ENCODE results near the gene TNFAIP8L1.

The TNFAIP8L1 gene

DNA sequence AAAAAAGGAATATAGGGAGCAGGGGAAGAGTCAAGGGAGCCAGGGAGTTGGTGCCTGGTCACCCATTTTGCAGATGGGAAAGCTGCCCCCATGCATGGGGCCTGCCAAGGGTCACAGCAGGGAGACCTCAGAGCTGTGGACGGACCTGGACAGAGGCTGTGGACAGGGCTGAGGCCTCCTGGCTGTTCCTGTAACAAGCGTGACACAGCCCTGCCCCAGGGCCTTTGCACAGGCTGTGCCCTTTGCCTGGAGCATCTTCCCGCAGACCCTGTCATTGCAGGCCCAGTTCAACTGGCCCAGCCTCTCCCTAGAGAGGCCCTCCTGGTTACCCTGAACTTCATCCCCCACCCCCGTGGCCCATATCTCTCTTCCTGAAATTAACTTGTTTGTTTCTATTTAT lies 6.4 kb downstream of the TNFAIP8L1 start:
- CTCF ChIA-PET, result no interaction called here
- POLR2A ChIA-PET, result interaction anchor here (0.7 kb wide), 1 partner anchor 9 kb away, joined by 4 read pairs; no protein-coding TSS in a partner anchor
- Histone ChIP-seq H3K36me3 (ENCODE audit: control insufficient read depth in 2 of 2, insufficient read depth in 1 of 2, low read length in 2 of 2) (peaks cover 0 to 5% of the 10 kb centered on the region in 2 experiments; a peak in 1 of 3 replicates), H3K9me3 (ENCODE audit: control insufficient read depth, insufficient read depth, low read depth, low read length) (no peaks in the 10 kb centered on the region), H3K4me1 (ENCODE audit: control insufficient read depth, insufficient read depth, low read length) (no peaks in the 10 kb centered on the region), H3K27ac (ENCODE audit: extremely low read depth, low read depth, low read length) (no peak overlapping the region), H3K4me3 (ENCODE audit: low read depth, low read length) (no peak overlapping the region)
- TF ChIP-seq ZNF48 (tag by site-specific recombination; IDR thresholded peaks at IDR 0.05) (no peak), ZNF623 (tag by site-specific recombination; IDR thresholded peaks at IDR 0.05) (peak; percentile 100), KLF8 (tag by site-specific recombination; IDR thresholded peaks at IDR 0.05) (peak; percentile 25; the same call in 1 of the 2 replicates), ZBTB20 (tag by site-specific recombination; IDR thresholded peaks at IDR 0.05) (no peak), ZNF16 (tag by site-specific recombination; IDR thresholded peaks at IDR 0.05; ENCODE audit: low read depth) (no peak), ZNF660 (tag by site-specific recombination; IDR thresholded peaks at IDR 0.05) (no peak)
- TF ChIP-seq, protein P1, sequence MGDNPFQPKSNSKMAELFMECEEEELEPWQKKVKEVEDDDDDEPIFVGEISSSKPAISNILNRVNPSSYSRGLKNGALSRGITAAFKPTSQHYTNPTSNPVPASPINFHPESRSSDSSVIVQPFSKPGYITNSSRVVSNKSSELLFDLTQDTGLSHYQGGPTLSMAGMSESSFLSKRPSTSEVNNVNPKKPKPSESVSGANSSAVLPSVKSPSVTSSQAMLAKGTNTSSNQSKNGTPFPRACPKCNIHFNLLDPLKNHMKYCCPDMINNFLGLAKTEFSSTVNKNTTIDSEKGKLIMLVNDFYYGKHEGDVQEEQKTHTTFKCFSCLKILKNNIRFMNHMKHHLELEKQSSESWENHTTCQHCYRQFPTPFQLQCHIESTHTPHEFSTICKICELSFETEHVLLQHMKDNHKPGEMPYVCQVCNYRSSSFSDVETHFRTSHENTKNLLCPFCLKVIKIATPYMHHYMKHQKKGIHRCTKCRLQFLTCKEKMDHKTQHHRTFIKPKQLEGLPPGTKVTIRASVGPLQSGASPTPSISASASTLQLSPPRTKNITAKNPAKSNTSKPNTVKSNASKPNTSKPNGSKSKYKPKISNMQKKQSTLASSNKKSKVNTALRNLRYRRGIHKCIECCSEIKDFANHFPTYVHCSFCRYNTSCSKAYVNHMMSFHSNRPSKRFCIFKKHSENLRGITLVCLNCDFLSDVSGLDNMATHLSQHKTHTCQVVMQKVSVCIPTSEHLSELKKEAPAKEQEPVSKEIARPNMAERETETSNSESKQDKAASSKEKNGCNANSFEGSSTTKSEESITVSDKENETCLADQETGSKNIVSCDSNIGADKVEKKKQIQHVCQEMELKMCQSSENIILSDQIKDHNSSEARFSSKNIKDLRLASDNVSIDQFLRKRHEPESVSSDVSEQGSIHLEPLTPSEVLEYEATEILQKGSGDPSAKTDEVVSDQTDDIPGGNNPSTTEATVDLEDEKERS (tag by site-specific recombination; IDR thresholded peaks at IDR 0.05), result 0 out of 2 replicates have a peak, but pooled peaks have one; percentile 19

DNA sequence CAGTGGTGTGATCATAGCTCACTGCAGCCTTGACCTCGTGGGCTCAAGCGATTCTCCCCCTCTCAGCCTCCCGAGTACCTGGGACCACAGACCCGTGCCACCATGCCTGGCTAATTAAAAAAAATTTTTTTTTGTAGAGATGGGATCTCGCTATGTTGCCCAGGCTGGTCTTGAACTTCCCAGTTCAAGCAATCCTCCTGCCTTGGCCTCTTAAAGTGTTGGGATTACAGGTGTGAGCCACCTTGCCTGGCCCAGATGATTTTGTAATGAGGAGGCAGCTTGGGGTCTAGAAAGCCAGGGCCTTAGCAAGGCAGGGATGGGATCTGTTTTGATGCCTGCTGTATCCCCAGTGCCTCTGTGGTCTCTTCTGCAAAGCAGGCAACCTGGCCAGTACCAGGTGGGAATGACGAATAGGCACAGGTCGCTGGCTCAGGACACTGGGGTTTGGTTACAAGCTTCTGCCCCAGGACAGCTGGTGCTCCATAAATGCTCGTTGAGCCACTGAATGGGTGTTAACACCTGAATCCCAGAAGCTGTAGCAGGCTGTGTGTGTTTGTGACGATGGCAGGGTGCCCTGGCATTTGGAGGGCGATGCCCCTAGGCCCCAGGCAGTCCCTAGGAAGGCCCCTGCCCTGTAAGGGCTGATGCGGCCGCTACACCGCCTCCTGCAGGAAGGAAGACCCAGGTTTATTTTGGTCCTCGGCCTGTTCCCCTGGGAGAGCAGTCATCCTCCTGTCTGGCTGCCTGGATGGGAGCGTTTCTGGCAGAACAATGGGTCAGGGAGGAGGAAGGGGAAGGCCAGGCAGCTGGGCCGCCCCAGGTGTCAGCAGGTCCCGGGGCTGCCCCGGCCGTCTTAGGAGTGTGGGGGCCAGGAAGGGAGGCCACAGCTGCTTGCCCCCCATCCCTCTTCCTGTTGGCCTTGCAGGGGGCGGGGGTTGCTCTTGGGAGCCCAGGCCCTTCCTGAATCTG lies 8.6 kb downstream of the TNFAIP8L1 start:
- ChIA-PET CTCF (interaction anchor here (0.7 to 1.3 kb wide), 3 partner anchors 12 to 109 kb away, joined by 3 to 5 read pairs (median 3); no protein-coding TSS in a partner anchor), POLR2A (interaction anchor here (0.7 kb wide), 1 partner anchor 500 kb away, joined by 5 read pairs; no protein-coding TSS in a partner anchor)
- H3K36me3 ChIP-seq (ENCODE audit: control insufficient read depth in 2 of 2, insufficient read depth in 1 of 2, low read length in 2 of 2), result peaks cover 0 to 18% of the 10 kb centered on the region in 2 experiments; a peak in 2 of 3 replicates
- no peaks in the 10 kb centered on the region for H3K9me3 ChIP-seq (ENCODE audit: control insufficient read depth, insufficient read depth, low read depth, low read length)
- no peak overlapping the region for H3K27ac ChIP-seq (ENCODE audit: extremely low read depth, low read depth, low read length)
- no peaks in the 10 kb centered on the region for H3K4me1 ChIP-seq (ENCODE audit: control insufficient read depth, insufficient read depth, low read length)
- TF ChIP-seq, protein P2, sequence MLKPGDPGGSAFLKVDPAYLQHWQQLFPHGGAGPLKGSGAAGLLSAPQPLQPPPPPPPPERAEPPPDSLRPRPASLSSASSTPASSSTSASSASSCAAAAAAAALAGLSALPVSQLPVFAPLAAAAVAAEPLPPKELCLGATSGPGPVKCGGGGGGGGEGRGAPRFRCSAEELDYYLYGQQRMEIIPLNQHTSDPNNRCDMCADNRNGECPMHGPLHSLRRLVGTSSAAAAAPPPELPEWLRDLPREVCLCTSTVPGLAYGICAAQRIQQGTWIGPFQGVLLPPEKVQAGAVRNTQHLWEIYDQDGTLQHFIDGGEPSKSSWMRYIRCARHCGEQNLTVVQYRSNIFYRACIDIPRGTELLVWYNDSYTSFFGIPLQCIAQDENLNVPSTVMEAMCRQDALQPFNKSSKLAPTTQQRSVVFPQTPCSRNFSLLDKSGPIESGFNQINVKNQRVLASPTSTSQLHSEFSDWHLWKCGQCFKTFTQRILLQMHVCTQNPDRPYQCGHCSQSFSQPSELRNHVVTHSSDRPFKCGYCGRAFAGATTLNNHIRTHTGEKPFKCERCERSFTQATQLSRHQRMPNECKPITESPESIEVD (tag by site-specific recombination; IDR thresholded peaks at IDR 0.05), result no peak
- TF ChIP-seq ZNF600 (tag by site-specific recombination; IDR thresholded peaks at IDR 0.05) (0 out of 2 replicates have a peak, but pooled peaks have one; percentile 40), ZSCAN23 (tag by site-specific recombination; IDR thresholded peaks at IDR 0.05) (no peak), ZNF404 (tag by site-specific recombination; IDR thresholded peaks at IDR 0.05) (no peak)
- TF ChIP-seq, protein P3, sequence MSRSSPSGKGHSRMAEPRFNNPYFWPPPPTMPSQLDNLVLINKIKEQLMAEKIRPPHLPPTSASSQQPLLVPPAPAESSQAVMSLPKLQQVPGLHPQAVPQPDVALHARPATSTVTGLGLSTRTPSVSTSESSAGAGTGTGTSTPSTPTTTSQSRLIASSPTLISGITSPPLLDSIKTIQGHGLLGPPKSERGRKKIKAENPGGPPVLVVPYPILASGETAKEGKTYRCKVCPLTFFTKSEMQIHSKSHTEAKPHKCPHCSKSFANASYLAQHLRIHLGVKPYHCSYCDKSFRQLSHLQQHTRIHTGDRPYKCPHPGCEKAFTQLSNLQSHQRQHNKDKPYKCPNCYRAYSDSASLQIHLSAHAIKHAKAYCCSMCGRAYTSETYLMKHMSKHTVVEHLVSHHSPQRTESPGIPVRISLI (tag by site-specific recombination; IDR thresholded peaks at IDR 0.05), result peak; percentile 47; the same call in 1 of the 2 replicates
- no peak overlapping the region for H3K4me3 ChIP-seq (ENCODE audit: low read depth, low read length)

DNA sequence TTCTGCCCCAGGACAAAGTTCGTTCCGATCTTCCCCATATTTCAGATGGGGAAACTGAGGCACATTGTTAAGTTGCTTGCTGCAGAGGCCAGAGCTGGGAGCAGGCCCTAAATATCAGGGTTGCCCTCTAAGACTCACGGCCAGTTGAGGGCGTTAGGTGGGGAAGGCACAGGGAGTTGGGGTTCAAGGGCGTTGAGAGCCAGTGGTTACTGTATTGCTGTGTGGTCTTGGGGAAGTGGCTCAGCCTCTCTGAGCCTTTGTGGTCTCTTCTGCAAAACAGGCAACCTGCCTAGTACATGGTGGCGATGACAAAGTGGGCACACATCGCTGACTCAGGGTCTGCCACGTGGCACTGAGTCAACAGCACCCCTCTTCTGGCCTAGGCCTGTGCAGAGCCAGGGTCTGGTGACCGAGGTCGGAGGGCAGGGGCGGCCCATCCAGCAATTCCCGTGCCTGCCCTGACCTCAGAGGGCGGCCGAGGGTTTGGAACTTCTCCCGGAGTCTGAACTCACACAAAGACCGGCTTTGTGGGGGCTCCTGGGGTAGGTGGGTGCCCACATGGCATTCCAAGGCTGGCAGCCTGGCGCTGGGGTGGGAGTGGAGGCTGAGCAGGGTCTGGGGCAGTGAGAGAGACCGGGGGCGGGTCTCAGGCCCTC lies 10.2 kb downstream of the TNFAIP8L1 start:
- no peak for TF ChIP-seq KLF8 (tag by site-specific recombination; IDR thresholded peaks at IDR 0.05)
- TF ChIP-seq, protein P4, sequence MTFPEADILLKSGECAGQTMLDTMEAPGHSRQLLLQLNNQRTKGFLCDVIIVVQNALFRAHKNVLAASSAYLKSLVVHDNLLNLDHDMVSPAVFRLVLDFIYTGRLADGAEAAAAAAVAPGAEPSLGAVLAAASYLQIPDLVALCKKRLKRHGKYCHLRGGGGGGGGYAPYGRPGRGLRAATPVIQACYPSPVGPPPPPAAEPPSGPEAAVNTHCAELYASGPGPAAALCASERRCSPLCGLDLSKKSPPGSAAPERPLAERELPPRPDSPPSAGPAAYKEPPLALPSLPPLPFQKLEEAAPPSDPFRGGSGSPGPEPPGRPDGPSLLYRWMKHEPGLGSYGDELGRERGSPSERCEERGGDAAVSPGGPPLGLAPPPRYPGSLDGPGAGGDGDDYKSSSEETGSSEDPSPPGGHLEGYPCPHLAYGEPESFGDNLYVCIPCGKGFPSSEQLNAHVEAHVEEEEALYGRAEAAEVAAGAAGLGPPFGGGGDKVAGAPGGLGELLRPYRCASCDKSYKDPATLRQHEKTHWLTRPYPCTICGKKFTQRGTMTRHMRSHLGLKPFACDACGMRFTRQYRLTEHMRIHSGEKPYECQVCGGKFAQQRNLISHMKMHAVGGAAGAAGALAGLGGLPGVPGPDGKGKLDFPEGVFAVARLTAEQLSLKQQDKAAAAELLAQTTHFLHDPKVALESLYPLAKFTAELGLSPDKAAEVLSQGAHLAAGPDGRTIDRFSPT (tag by site-specific recombination; IDR thresholded peaks at IDR 0.05), result 0 out of 2 replicates have a peak, but pooled peaks have one; percentile 27
- peak; percentile 10; the same call in 1 of the 2 replicates for TF ChIP-seq EGR2 (tag by site-specific recombination; IDR thresholded peaks at IDR 0.05; ENCODE audit: low read depth)
- peak; percentile 80; the same call in 1 of the 2 replicates for TF ChIP-seq ZNF768 (tag by site-specific recombination; IDR thresholded peaks at IDR 0.05)
- Histone ChIP-seq H3K27ac (ENCODE audit: extremely low read depth, low read depth, low read length) (no peak overlapping the region), H3K4me1 (ENCODE audit: control insufficient read depth, insufficient read depth, low read length) (no peaks in the 10 kb centered on the region), H3K36me3 (ENCODE audit: control insufficient read depth in 2 of 2, insufficient read depth in 1 of 2, low read length in 2 of 2) (peaks cover 0 to 25% of the 10 kb centered on the region in 2 experiments; a peak in 2 of 3 replicates), H3K4me3 (ENCODE audit: low read depth, low read length) (no peak overlapping the region), H3K9me3 (ENCODE audit: control insufficient read depth, insufficient read depth, low read depth, low read length) (no peaks in the 10 kb centered on the region)
- ChIA-PET CTCF (no interaction called here), POLR2A (no interaction called here)

All from HEK293 (cell line).